HUES48 (cell line): ENCODE results near the gene CCDC134.
A peak's percentile ranks its signal among the peaks of the same experiment; 100 is the strongest.

Experiments used
- H3K27ac ChIP-seq: one replicate; pipeline ENCODE4 v1.7.0; 2013; ENCODE audit warnings: low read depth, low read length, inconsistent platforms
- H3K27me3 ChIP-seq: 2 replicates; pipeline ENCODE4 v1.6.1; 2013; ENCODE audit warnings: mild to moderate bottlenecking, low read length; ENCODE audit not compliant: control insufficient read depth, insufficient read depth
- H3K36me3 ChIP-seq: 2 replicates; pipeline ENCODE4 v1.6.1; 2013; ENCODE audit warnings: low read length; ENCODE audit not compliant: control insufficient read depth, insufficient read depth
- H3K4me1 ChIP-seq: 2 replicates; pipeline ENCODE4 v1.6.1; 2013; ENCODE audit warnings: mild to moderate bottlenecking, low read length; ENCODE audit not compliant: control insufficient read depth, insufficient read depth
- H3K4me3 ChIP-seq: 2 replicates; pipeline ENCODE4 v1.5.1; 2013; ENCODE audit warnings: mild to moderate bottlenecking, low read depth, low read length
- H3K9ac ChIP-seq: 2 replicates; pipeline ENCODE4 v1.6.1; 2013; ENCODE audit warnings: mild to moderate bottlenecking, low read depth, low read length, moderate library complexity
- H3K9me3 ChIP-seq: 2 replicates; pipeline ENCODE4 v1.6.1; 2013; ENCODE audit warnings: low read length; ENCODE audit not compliant: control insufficient read depth, insufficient read depth

CCDC134 gene

GRCh38 chr22:41800348-41801146 lies at the start of gene CCDC134:
Gene CCDC134 (plus strand): TSS chr22:41800679. CDS start chr22:41808891, 8,212 bp downstream.
- Histone ChIP-seq H3K36me3 (no peaks in the 10 kb centered on the region), H3K27me3 (no peaks in the 10 kb centered on the region), H3K9me3 (no peaks in the 10 kb centered on the region), H3K9ac (peak within 1 kb of the TSS; percentile 74), H3K4me1 (peaks cover 19% of the 10 kb centered on the region), H3K4me3 (peak within 1 kb of the TSS; percentile 82), H3K27ac (peak within 1 kb of the TSS; percentile 95)

- Histone ChIP-seq H3K36me3 (no peaks in the 10 kb centered on the region), H3K9me3 (no peaks in the 10 kb centered on the region), H3K27me3 (no peaks in the 10 kb centered on the region), H3K27ac (no peak overlapping the region), H3K4me1 (peaks cover 13% of the 10 kb centered on the region), H3K4me3 (no peak overlapping the region), H3K9ac (no peak overlapping the region)
Measured at GRCh38 chr22:41752011-41752970, 48.2 kb upstream of the CCDC134 start.

GRCh38 chr22:41753984-41754383 lies 46.5 kb upstream of the CCDC134 start:
- H3K36me3 ChIP-seq = no peaks in the 10 kb centered on the region
- no peak overlapping the region for H3K4me3 ChIP-seq
- H3K27me3 ChIP-seq = no peaks in the 10 kb centered on the region
- no peak overlapping the region for H3K9ac ChIP-seq
- H3K9me3 ChIP-seq = no peaks in the 10 kb centered on the region
- no peak overlapping the region for H3K27ac ChIP-seq
- H3K4me1 ChIP-seq = peaks cover 13% of the 10 kb centered on the region

- no peak overlapping the region for H3K4me3 ChIP-seq
- H3K36me3 ChIP-seq = no peaks in the 10 kb centered on the region
- no peak overlapping the region for H3K27ac ChIP-seq
- no peaks in the 10 kb centered on the region for H3K27me3 ChIP-seq
- no peaks in the 10 kb centered on the region for H3K9me3 ChIP-seq
- no peak overlapping the region for H3K9ac ChIP-seq
- H3K4me1 ChIP-seq = peaks cover 13% of the 10 kb centered on the region
Measured at GRCh38 chr22:41757502-41757901, 43.0 kb upstream of the CCDC134 start.

- H3K9me3 ChIP-seq = no peaks in the 10 kb centered on the region
- no peak overlapping the region for H3K4me3 ChIP-seq
- no peaks in the 10 kb centered on the region for H3K27me3 ChIP-seq
- no peak overlapping the region for H3K27ac ChIP-seq
- no peak overlapping the region for H3K9ac ChIP-seq
- H3K36me3 ChIP-seq = no peaks in the 10 kb centered on the region
- peaks cover 13% of the 10 kb centered on the region for H3K4me1 ChIP-seq
Measured at GRCh38 chr22:41758231-41758630, 42.2 kb upstream of the CCDC134 start.

GRCh38 chr22:41762980-41763779 lies 37.3 kb upstream of the CCDC134 start:
- no peaks in the 10 kb centered on the region for H3K36me3 ChIP-seq
- H3K27ac ChIP-seq = no peak overlapping the region

GRCh38 chr22:41766476-41766875 lies 34.0 kb upstream of the CCDC134 start:
- Histone ChIP-seq H3K9ac (no peak overlapping the region), H3K9me3 (no peaks in the 10 kb centered on the region), H3K4me1 (no peaks in the 10 kb centered on the region), H3K36me3 (no peaks in the 10 kb centered on the region), H3K4me3 (no peak overlapping the region), H3K27me3 (no peaks in the 10 kb centered on the region), H3K27ac (no peak overlapping the region)

More at GRCh38 chr22:41762980-41763779, 37.3 kb upstream of the CCDC134 start:
- H3K9me3 ChIP-seq = no peaks in the 10 kb centered on the region
- H3K9ac ChIP-seq = no peak overlapping the region
- H3K4me3 ChIP-seq = no peak overlapping the region
- H3K4me1 ChIP-seq = no peaks in the 10 kb centered on the region
- no peaks in the 10 kb centered on the region for H3K27me3 ChIP-seq

GRCh38 chr22:41768430-41768829 lies 32.0 kb upstream of the CCDC134 start:
- Histone ChIP-seq H3K9me3 (no peaks in the 10 kb centered on the region), H3K9ac (no peak overlapping the region), H3K27me3 (no peaks in the 10 kb centered on the region), H3K4me3 (no peak overlapping the region), H3K36me3 (no peaks in the 10 kb centered on the region), H3K27ac (no peak overlapping the region), H3K4me1 (no peaks in the 10 kb centered on the region)

GRCh38 chr22:41770715-41771468 lies 29.6 kb upstream of the CCDC134 start:
- Histone ChIP-seq H3K4me3 (no peak overlapping the region), H3K27ac (no peak overlapping the region), H3K9ac (no peak overlapping the region), H3K27me3 (no peaks in the 10 kb centered on the region), H3K36me3 (no peaks in the 10 kb centered on the region), H3K9me3 (no peaks in the 10 kb centered on the region), H3K4me1 (no peaks in the 10 kb centered on the region)

- no peaks in the 10 kb centered on the region for H3K4me1 ChIP-seq
- no peak overlapping the region for H3K27ac ChIP-seq
- no peaks in the 10 kb centered on the region for H3K27me3 ChIP-seq
- no peak overlapping the region for H3K4me3 ChIP-seq
- H3K36me3 ChIP-seq = no peaks in the 10 kb centered on the region
- no peak overlapping the region for H3K9ac ChIP-seq
- no peaks in the 10 kb centered on the region for H3K9me3 ChIP-seq
Measured at GRCh38 chr22:41772198-41772597, 28.3 kb upstream of the CCDC134 start.
